Measurements from ENCODE around the gene SH3YL1.

SH3YL1 gene

GRCh38 chr2:262117-262516, 1.7 kb downstream of the SH3YL1 start:
- DNase-seq (ENCODE audit: low read depth in 1 of 2, low spot score in 1 of 2), result no peak
- in situ Hi-C loops (cut with HindIII; ENCODE audit: low pct_unique_long_range_greater_than_20kb, low sequenced_read_pairs), result no loop called here
- TF ChIP-seq JUND (IDR thresholded peaks at IDR 0.05; ENCODE audit: low read depth), result no peak

DNA sequence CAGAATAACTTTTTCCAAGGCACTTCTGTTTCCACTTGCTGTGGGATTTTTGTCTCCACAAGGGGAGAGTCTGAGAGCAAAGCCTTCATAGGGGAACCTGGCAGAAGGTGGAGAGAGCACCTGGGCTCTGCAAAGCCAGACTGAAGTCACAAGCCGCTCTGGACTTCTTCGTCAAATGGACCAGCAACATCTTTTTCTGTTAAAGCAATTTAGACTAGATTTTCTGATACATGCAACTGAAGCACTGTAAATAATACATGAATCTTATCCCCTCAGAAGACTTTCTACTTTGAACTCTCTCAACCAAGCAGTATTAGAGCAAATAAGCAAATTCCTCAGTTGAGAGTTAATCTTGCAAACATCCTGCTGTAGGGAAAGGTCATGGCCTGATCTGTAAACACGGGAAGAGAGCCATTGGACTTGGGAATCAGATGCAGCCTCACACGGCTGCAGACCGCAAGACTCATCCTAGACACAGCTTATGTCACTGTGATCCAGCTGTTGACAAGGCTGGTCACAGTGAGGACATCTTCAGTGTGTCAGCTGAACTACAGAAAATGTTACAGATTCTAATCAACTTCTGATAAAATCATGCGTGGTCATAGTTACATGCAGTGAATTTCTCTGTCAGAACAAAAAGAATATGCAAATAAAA, 3.2 kb downstream of the SH3YL1 start:
- in situ Hi-C loops (cut with HindIII; ENCODE audit: low pct_unique_long_range_greater_than_20kb, low sequenced_read_pairs), result no loop called here
- no peak for TF ChIP-seq JUND (IDR thresholded peaks at IDR 0.05; ENCODE audit: low read depth)
- DNase-seq (ENCODE audit: low read depth in 1 of 2, low spot score in 1 of 2), result no peak

DNA sequence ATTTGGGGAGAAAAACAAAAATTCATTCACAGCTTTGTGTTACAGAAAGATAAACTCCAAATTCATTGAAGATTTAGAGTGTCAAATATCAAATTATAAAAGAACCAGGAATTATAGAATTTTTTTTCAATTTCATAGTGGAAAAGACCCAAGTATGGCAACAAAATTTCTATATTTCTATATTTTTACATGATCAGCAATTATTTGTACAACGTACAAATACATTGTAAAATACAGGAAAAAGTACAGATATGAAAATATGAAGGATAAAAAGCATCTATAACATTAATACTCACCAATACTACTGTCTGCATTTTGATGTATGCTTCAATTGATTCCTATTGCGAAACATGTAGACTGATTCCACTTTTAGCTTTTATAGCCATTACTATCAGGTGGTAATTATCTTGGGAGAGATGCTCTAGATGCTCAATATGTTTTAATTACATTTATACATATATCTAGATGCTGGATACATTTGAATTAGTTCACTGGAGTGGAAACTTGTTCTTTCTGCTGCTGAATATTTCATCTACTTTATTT, 4.0 kb downstream of the SH3YL1 start:
- DNase-seq (ENCODE audit: low read depth in 1 of 2, low spot score in 1 of 2), result no peak
- TF ChIP-seq JUND (IDR thresholded peaks at IDR 0.05; ENCODE audit: low read depth), result no peak
- in situ Hi-C loops (cut with HindIII; ENCODE audit: low pct_unique_long_range_greater_than_20kb, low sequenced_read_pairs), result no loop called here

DNA sequence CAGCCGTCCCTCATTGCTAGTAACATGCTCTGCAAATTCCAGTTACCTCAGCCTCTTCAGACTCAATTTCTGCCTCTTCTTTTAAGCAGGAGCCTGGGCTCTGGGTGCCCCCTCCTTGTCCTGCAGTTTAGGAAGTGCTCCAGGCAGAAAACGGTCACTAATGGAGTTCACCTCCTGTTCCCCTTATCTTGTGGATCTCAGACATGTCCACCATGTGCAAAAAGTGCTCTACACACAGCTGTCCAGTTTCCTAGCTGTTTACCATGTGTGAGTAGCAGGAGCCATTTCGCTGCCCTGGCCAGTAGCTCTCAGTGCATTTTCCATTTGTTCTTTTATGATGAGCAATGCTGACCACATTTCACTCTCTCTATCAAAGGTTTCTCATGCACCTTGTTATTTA, 4.9 kb downstream of the SH3YL1 start:
- DNase-seq (ENCODE audit: low read depth in 1 of 2, low spot score in 1 of 2), result no peak
- no peak for TF ChIP-seq JUND (IDR thresholded peaks at IDR 0.05; ENCODE audit: low read depth)
- in situ Hi-C loops (cut with HindIII; ENCODE audit: low pct_unique_long_range_greater_than_20kb, low sequenced_read_pairs), result no loop called here

DNA sequence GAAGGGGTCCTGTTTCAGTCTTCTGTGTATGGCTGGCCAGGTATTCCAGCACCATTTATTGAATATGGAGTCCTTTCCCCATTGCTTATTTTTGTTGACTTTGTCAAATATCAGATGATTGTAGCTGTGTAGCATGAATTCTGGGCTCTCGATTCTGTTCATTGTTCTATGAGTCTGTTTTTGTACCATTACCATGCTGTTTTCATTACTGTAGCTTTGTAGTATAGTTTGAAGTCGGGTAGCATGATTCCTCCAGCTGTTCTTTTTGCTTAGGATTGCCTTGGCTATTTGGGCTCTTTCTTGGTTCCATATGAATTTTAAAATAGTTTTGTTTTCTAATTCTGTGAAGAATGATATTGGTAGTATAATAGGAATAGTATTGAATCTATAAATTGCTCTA, 6.0 kb downstream of the SH3YL1 start:
- no peak for TF ChIP-seq JUND (IDR thresholded peaks at IDR 0.05; ENCODE audit: low read depth)
- in situ Hi-C loops (cut with HindIII; ENCODE audit: low pct_unique_long_range_greater_than_20kb, low sequenced_read_pairs), result no loop called here

DNA sequence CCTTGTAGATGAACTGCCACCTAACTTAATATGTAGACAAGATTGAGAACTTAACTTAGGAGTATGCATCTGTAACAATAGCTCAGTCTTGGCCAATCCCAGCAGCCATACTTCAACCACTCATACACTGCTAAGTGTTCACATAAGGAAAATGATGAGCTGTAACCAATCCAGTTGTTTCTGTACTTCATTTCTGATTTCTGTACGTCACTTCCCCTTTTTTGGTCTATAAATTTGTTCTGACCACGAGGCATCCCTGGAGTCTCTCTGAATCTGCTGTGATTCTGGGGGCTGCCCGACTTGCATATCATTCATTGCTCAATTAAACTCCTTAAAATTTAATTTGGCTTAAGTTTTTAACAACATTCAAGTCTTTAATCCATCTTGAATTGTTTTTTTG, 6.4 kb downstream of the SH3YL1 start:
- in situ Hi-C loops (cut with HindIII; ENCODE audit: low pct_unique_long_range_greater_than_20kb, low sequenced_read_pairs), result no loop called here
- TF ChIP-seq JUND (IDR thresholded peaks at IDR 0.05; ENCODE audit: low read depth), result no peak
- no peak for DNase-seq (ENCODE audit: low read depth in 1 of 2, low spot score in 1 of 2)

More for the DNA sequence above, 6.0 kb downstream of the SH3YL1 start:
- DNase-seq (ENCODE audit: low read depth in 1 of 2, low spot score in 1 of 2), result no peak

DNA sequence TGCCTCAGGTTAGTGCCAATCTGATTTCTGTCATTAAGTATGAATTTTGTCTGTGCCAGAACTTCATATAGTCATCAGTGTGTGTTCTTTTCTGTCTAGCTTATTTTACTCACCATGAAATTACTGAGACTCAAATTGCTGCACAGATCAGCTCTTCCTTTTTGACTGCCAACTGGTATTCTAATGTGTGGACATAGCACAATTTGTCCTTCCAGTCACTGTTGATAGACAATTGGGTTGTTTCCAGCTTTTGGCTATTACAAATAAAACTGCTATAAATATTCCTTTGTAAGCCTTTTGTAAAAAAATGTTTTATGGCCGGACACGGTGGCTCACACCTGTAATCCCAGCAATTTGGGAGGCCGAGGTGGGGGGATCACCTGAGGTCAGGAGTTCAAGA, 7.7 kb downstream of the SH3YL1 start:
- DNase-seq (ENCODE audit: low read depth in 1 of 2, low spot score in 1 of 2), result no peak
- in situ Hi-C loops (cut with HindIII; ENCODE audit: low pct_unique_long_range_greater_than_20kb, low sequenced_read_pairs), result no loop called here

GRCh38 chr2:255195-255594, 8.6 kb downstream of the SH3YL1 start:
- no peak for TF ChIP-seq JUND (IDR thresholded peaks at IDR 0.05; ENCODE audit: low read depth)
- in situ Hi-C loops (cut with HindIII; ENCODE audit: low pct_unique_long_range_greater_than_20kb, low sequenced_read_pairs), result no loop called here
- DNase-seq (ENCODE audit: low read depth in 1 of 2, low spot score in 1 of 2), result no peak

More for the DNA sequence above, 7.7 kb downstream of the SH3YL1 start:
- TF ChIP-seq JUND (IDR thresholded peaks at IDR 0.05; ENCODE audit: low read depth), result no peak

- TF ChIP-seq JUND (IDR thresholded peaks at IDR 0.05; ENCODE audit: low read depth), result no peak
- no peak for DNase-seq (ENCODE audit: low read depth in 1 of 2, low spot score in 1 of 2)
- in situ Hi-C loops (cut with HindIII; ENCODE audit: low pct_unique_long_range_greater_than_20kb, low sequenced_read_pairs), result no loop called here
Measured at GRCh38 chr2:254241-254640, 9.6 kb downstream of the SH3YL1 start.

DNA sequence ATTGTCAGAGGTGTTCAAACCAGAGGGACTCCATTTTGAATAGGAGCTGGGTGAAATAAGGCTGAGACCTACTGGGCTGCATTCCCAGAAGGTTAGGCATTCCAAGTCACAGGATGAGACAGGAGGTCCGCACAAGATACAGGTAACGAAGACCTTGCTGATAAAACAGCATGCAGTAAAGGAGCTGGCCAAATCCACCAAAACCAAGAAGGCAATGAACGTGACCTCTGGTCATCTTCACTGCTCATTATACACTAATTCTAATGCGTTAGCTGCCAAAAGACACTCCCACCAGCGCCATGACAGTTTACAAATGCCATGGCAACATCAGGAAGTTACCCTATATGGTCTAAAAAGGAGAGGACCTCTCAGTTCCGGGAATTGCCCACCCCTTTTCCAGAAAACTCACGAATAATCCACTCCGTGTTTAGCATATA, 10.6 kb downstream of the SH3YL1 start:
- TF ChIP-seq JUND (IDR thresholded peaks at IDR 0.05; ENCODE audit: low read depth), result no peak
- no peak for DNase-seq (ENCODE audit: low read depth in 1 of 2, low spot score in 1 of 2)
- in situ Hi-C loops (cut with HindIII; ENCODE audit: low pct_unique_long_range_greater_than_20kb, low sequenced_read_pairs), result no loop called here

- no peak for TF ChIP-seq JUND (IDR thresholded peaks at IDR 0.05; ENCODE audit: low read depth)
- no peak for DNase-seq (ENCODE audit: low read depth in 1 of 2, low spot score in 1 of 2)
- in situ Hi-C loops (cut with HindIII; ENCODE audit: low pct_unique_long_range_greater_than_20kb, low sequenced_read_pairs), result no loop called here
Measured at GRCh38 chr2:252001-252602, 11.7 kb downstream of the SH3YL1 start.

DNA sequence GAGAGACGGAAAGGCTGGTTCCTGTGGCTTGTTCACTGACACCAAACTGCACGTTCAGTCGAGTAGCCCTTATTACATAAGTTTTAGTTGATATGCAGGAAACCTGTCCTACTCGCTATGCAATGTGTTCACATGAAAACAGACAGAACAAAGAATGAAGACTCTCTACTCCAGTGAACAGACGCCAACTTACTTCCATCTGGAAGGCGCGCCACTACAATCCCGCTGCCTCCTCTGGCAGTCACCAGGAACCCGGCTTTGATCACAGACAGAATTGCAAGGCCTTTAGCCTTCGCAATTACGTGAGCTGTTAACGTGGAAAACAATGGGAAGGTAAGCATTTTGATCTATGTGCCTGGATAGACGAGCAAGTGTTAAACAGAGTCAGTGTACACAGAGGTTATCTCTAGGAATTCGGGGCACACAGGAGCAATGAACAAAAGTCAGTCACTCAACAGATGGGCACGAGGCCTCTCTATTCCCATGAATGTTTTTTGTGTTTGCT, 14.2 kb downstream of the SH3YL1 start:
- DNase-seq (ENCODE audit: low read depth in 1 of 2, low spot score in 1 of 2), result no peak
- no peak for TF ChIP-seq JUND (IDR thresholded peaks at IDR 0.05; ENCODE audit: low read depth)
- in situ Hi-C loops (cut with HindIII; ENCODE audit: low pct_unique_long_range_greater_than_20kb, low sequenced_read_pairs), result no loop called here

- in situ Hi-C loops (cut with HindIII; ENCODE audit: low pct_unique_long_range_greater_than_20kb, low sequenced_read_pairs), result no loop called here
- no peak for DNase-seq (ENCODE audit: low read depth in 1 of 2, low spot score in 1 of 2)
- no peak for TF ChIP-seq JUND (IDR thresholded peaks at IDR 0.05; ENCODE audit: low read depth)
Measured at GRCh38 chr2:248724-249123, 15.1 kb downstream of the SH3YL1 start.
